8988T (cell line): ENCODE measurements around the gene FUT2.
"Not testable (repeated sequence)": the region's sequence is repeated elsewhere in the genome, so short reads cannot be mapped to it uniquely, and the experiment has no call there.

Experiments
- DNase-seq: peaks from one replicate; pipeline ENCODE4 v3.0.0; 2011

Gene FUT2

DNA sequence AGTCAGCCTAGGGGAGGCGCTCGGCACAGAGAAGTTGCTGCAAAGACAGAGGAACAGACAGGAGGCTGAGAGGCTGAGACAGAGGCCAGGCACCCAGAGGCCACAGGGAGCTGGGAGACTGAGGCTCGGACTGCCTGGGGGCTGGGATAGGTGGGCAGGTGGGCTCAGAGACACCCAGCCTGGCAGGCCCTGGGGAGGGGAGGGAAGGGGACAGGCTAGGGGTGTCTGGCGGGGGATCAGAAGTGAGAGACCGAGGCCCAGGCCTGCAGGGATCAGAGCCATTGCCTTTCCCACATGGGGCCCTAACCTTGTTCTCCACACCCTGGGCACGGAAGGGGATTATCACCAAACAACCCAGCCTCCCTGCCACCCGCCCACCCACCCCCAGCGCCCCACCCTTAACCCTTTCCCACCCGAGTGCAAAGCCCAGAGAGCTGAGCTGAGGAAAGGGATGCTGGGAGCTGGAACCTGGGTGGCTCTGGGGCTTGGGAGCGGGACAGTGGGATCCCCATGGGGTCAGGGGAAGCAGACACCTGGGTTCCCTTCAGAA, 24.2 kb upstream of the FUT2 start:
- no peak for DNase-seq

- no peak for DNase-seq
Measured at GRCh38 chr19:48672994-48673393, 22.8 kb upstream of the FUT2 start, which contains the start of gene NTN5. TSS of gene NTN5 (minus strand) at chr19:48673017. CDS start at chr19:48670986, 2,031 bp downstream.

DNA sequence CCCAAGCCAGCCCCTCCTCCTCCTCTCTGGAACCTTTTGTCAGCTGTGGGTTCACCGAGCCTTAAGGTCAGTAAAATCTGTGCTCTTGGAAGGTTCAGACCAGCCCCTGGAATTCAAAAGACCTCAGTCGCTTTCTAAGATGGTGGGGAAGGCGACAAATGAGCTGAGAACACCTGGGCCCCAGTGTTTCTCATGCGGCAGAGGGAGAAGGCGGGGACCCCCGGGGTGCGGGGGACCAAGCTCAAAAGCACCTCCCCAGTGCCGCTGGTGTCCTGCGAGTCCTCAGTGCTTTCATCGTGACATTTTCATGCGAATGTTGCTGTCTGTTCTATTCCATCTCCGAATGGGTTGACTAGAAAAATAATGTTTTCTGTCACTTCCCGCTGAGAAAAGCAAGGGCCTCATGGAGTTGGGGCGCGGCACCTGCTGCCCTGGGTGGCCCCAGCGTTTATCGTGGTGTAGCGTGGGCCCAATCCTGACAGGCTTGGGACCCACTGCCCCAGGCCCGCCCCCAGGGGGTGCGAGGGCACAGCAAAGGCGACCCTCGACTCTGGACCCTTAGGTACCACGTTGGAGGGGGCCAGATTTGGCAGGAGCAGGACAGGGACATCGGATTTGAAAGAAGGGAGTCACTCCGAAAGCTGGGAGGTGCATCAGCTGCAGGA, 22.2 kb upstream of the FUT2 start:
- DNase-seq: no peak

DNA sequence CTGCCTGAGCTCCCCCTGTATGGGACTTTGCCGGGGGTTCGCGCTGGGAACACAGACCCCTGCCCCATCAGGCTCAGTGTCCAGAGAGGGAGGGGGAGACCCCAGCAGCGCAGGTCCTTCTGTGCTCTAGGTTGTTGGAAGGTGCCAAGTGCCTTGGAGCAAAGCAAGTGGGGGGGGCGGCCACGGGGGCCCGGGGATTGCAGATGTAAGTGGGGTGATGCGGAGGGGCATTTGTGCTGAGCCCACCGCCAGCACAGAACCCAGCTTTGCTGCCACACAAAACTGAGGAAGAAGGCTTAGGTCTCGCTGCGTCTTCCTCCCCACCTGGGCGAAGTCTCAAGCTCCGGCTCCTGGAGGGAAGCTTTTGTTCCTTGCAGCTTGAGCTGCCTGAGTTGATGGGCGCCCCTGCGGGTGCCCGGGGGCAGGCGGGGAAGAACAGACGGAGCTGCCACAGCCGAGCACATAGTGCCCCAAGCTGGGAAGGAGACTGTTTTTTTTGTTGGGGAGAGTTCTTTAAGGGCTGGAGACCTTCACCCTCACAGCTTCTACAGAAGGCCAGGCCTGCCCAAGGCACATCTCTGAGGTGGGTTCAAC, 21.5 kb upstream of the FUT2 start:
- DNase-seq: no peak

DNA sequence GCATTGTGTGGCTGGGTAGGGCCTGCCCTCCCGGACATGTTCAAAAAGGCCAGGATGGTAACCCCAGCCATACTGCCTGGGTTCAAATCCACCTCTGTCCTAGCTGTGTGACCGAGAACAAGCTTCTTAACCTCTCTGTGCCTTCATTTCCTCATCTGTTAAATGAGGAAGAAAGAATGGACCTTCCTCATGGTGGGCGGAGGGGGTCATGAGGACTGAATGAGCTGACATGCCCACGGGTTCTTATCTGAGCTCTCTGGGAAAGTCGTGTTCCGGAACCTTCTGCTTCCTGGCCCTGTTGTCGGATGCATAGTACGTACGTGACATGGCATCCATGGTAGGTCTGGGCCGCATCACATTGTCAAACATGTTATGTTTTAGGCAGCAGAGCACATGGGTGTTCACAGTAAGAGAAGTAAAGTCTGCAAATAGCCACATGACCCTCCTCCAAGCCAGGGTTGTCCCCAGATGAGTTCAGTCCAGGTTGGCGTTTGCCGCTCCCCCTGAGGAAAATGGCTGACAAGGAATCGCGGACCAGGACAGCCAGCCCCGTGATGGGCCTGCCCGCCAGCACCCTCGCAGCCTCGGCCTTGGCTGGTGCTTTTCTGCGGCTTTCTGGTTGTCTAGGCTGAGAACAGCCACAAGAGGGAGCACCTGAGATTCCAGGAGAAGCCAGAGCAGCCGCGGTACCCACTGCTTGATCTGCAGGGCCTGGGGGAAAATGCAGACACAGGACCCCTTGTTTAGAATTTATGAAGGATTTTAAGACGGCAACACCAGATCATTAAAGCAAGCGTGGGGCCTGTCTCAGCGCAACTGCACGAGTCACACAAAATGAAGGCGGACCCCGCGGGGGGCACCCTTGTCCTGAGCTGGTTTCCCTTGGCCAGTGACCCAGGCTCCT, 20.6 kb upstream of the FUT2 start:
- peak; percentile 96 for DNase-seq

GRCh38 chr19:48676487-48676886, 19.3 kb upstream of the FUT2 start:
- DNase-seq: no peak

DNA sequence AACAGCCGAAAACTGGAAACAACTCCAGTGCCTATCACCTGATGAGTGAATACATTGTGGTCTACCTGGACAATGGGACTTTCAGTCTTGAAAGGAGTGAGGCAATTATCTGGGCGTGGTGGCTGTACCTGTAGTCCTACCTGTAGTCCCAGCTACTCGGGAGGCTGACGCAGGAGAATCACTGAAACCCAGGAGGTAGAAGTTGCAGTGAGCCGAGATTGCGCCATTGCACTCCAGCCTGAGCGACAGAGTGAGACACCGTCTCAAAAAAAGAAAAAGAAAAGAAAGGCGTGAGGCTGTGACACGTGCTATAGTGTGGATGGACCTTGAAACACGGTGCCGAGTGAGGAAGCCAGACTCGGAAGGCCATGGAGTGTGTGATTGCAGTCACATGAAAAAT, 18.9 kb upstream of the FUT2 start:
- DNase-seq: no peak

- no peak for DNase-seq
Measured at GRCh38 chr19:48678201-48678600, 17.6 kb upstream of the FUT2 start.

GRCh38 chr19:48680006-48680405, 15.8 kb upstream of the FUT2 start:
- DNase-seq: not testable (repeated sequence)

DNA sequence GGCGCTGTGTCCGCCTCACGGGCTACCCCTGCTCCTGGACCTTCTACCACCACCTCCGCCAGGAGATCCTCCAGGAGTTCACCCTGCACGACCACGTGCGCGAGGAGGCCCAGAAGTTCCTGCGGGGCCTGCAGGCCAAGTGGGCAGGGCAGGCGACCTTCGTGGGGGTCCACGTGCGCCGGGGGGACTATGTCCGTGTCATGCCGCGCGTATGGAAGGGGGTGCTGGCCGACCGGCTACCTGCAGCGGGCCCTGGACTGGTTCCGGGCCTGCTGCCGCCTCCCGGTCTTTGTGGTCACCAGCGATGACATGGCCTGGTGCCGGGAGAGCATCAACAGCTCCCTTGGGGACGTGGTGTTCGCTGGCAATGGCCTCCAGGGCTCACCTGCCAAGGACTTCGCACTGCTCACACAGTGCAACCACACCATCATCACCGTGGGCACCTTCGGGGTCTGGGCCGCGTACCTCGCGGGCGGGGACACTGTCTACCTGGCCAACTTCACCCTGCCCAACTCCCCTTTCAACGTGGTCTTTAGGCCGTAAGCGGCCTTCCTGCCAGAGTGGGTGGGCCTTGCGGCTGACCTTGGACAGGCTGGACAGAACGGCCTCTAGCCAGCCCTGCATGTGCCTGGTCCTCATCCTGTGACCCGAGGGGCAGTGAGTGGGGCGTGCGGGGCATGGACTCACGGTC, 15.2 kb upstream of the FUT2 start:
- no peak for DNase-seq

DNA sequence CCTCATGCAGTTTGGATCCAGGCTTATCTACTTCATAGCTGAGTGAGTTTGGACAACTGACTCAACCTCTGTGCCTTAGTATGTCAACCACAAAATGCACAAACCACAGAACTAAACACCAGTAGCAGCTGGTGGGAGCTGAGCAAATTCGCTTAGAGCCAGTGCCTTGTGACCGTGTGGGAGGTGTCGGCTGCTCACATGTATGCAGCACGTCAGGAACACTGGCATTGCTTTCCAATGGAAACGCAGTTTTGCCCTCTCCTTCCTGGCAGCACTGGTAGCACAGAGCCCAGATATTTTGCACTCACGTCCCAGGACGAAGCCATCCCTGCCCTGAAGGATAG, 14.7 kb upstream of the FUT2 start:
- no peak for DNase-seq

- DNase-seq: no peak
Measured at GRCh38 chr19:48683349-48683748, 12.4 kb upstream of the FUT2 start.

DNA sequence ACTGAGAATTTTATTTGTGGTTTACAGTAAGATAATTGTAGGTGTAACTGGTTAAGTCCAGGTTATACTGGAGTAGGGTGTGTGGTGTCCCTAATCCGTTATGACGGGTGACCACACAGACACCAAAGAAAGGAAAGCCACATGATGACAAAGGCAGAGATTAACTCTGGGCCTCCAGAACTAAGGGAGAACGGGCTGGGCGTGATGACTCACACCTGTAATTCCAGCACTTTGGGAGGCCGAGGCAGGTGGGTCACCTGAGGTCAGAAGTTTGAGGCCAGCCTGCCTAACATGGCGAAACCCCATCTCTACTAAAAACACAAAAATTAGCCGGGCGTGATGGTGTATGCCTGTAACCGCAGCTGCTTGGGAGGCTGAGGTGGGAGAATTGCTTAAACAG, 10.2 kb upstream of the FUT2 start:
- no peak for DNase-seq

DNA sequence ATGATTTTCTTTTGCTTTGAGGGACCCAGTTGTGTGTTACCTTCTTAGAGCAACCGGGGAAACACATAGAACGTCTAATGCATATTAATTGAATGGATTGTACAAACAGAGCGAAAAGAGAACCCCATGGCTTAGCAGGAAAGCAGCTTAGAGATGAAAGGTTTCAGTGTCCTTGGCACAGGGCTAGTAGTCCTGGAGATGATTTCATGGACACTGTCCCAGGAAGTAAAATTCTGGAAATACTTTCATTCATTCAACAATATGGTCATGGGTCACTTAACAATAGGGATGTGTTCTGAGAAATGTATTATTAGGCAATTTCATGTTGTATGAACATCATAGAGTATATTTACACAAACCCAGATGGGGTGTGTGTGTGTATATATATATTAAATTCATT, 9.7 kb upstream of the FUT2 start:
- no peak for DNase-seq

DNA sequence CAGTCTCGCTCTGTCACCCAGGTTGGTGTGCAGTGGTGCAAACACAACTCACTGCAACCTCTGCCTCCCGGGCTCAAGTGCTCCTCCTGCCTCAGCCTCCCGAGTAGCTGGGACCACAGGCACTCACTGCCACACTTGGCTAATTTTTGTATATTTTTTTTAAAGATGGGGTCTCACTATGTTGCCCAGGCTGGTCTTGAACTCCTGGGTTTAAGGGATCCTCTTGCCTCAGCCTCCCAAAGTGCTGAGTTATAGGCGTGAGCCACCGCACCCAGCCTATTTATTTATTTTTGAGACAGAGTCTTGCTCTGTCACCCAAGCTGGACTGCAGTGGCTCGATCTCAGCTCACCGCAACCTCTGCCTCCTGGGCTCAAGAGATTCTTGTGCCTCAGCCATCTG, 9.1 kb upstream of the FUT2 start:
- not testable (repeated sequence) for DNase-seq

DNA sequence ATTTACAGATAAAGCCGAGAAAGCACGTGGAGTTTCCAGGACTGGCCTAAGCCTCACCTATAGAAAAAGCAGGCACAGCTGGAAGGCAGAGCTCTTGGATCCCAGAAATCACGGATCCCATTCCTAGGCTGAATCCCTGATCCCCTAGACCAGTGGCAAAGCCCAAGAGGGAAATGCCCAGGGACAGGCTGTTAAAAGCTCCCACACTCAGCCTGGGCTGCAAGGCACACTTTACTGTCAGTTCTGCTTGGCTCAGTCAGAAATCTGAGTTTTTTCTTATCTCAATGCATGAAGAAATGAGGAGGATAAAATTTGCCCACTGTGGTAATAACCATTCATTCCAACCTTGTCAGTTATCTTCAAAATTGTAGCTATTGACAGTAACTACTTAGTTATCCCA, 8.0 kb upstream of the FUT2 start:
- DNase-seq: no peak

DNA sequence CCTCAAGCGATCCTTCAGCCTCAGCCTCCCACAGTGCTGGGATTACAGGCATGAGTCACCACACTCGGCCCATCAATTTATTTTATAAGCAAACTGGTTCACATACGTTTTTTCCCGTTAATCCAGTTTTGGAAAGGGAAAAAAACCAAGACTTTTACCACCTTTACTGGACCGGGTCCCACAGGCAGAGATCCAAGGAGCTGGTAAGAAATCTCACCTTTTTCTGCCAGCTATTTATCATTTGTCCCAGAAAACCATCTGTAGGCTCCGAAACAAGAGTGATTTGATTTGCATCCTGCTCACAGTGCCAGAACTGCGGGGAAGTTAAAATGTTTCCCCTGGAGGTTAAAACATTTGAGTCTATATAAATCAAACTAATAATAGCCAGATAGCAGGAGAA, 6.3 kb upstream of the FUT2 start:
- no peak for DNase-seq

GRCh38 chr19:48693629-48694028, 2.1 kb upstream of the FUT2 start:
- DNase-seq: not testable (repeated sequence)

- DNase-seq: no peak
Measured at GRCh38 chr19:48696353-48697010, 711 bp downstream of the FUT2 start.

DNA sequence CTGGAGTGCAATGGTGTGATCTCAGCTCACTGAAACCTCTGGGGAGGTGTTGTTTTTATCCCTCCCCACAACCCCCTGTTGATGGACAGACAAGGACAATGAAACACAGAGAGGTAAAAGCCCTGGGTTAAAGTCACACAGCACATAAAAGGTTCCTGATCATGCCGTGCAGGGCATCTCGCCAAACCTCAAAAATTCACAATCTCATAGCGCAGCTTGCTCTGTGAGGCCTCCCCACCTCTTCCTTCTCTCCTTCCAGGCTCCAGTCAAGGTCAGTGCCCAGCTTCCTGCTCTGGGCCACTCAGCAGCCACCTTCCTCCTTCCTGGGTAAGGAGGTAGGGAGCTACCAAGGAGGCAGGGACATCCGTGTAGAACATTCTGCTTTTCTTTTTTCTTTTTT, 2.3 kb downstream of the FUT2 start:
- DNase-seq: no peak

DNA sequence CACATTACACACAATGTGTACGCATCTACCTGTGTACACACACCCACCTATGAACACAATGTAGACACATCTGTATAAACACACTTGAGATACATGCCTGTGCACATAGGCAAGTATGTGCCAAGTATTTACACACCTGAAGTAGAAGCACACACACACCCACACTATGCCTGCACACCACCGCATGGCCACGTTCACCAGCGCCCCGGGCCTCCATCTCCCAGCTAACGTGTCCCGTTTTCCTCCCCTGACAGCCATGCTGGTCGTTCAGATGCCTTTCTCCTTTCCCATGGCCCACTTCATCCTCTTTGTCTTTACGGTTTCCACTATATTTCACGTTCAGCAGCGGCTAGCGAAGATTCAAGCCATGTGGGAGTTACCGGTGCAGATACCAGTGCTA, 6.9 kb downstream of the FUT2 start:
- DNase-seq: no peak

GRCh38 chr19:48703316-48703715, 7.5 kb downstream of the FUT2 start:
- DNase-seq: no peak

DNA sequence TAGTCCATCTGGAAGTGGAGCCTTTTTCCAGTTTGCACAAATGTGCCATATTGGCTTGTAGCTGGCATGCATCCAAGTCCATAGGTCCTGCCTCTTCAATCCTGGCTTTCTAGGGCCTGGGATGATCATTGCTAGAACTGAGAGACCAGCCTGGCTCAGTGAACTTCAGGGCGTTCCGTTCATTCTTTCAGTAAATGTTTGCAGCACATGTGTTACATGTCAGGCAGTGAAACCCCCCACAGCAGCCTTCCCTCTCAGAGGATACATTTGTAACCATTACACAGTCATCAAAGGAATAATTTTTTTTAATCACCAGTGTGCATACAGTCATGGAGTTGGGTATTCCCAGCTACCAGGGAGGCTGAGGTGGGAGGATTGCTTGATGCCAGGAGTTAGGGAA, 9.7 kb downstream of the FUT2 start:
- no peak for DNase-seq
